Astrocyte of the cerebellum (primary cell): ENCODE results near the gene CXXC4.
A peak's percentile ranks its signal among the peaks of the same experiment; 100 is the strongest.

ENCODE experiments used
- DNase-seq: peaks from one replicate; pipeline ENCODE4 v3.0.0-alpha.2; 2011; ENCODE audit warnings: low read depth
- H3K4me3 ChIP-seq: 2 replicates; pipeline ENCODE4 v1.5.1; 2011; ENCODE audit warnings: mild to moderate bottlenecking, low read depth, low read length, moderate library complexity
- CTCF ChIP-seq: IDR thresholded peaks from 2 replicates; pipeline ENCODE4 v1.5.1; 2012; ENCODE audit warnings: low read length, low read depth, moderate library complexity, mild to moderate bottlenecking; ENCODE audit errors: missing control alignments
- in situ Hi-C: cut with HindIII; loops from 2 replicates; pipeline ENCODE4 v1.10.0; 2017; ENCODE audit warnings: low sequenced_read_pairs

The CXXC4 gene

GRCh38 chr4:104501290-104501689 lies 6.6 kb upstream of the CXXC4 start:
- TF ChIP-seq CTCF, result no peak
- DNase-seq, result no peak
- in situ Hi-C loops, result no loop called here
- H3K4me3 ChIP-seq, result no peak overlapping the region

- no peak overlapping the region for H3K4me3 ChIP-seq
- no peak for DNase-seq
- no peak for TF ChIP-seq CTCF
- in situ Hi-C loops, result no loop called here
These were observed 5.7 kb upstream of the CXXC4 start for GRCh38 chr4:104500442-104500841.

GRCh38 chr4:104494185-104494584 lies 509 bp downstream of the CXXC4 start:
- in situ Hi-C loops, result no loop called here
- no peak for TF ChIP-seq CTCF
- H3K4me3 ChIP-seq, result peak overlapping the region; percentile 64
- DNase-seq, result no peak

- no peak for TF ChIP-seq CTCF
- DNase-seq, result no peak
- no peak overlapping the region for H3K4me3 ChIP-seq
- in situ Hi-C loops, result no loop called here
These were observed 1.4 kb downstream of the CXXC4 start for GRCh38 chr4:104493081-104493831.

- TF ChIP-seq CTCF, result no peak
- H3K4me3 ChIP-seq, result peak overlapping the region; percentile 73
- in situ Hi-C loops, result no loop called here
- DNase-seq, result no peak
These were observed 2.4 kb downstream of the CXXC4 start for GRCh38 chr4:104492183-104492771.

GRCh38 chr4:104491481-104492182 lies 3.1 kb downstream of the CXXC4 start:
- peak overlapping the region; percentile 73 for H3K4me3 ChIP-seq
- DNase-seq, result no peak

More at GRCh38 chr4:104491481-104492182, 3.1 kb downstream of the CXXC4 start:
- TF ChIP-seq CTCF, result no peak
- in situ Hi-C loops, result no loop called here
